Pancreas (tissue), 10 donors: ENCODE results near the gene CCDC85B. TPM values are rescaled to one million over a fixed set of nuclear protein-coding genes. Genes with fewer than 3 reads are reported as not detected.

Experiments used
- ATAC-seq, 4 donors: fragments of 200-7000 bp; cut with Tn5 transposase; one replicate each; pipeline versions ENCODE4 v1.8.0 to v1.9.1; 2020; ENCODE audit warnings: mild to moderate bottlenecking in 4 of 4, moderate library complexity in 4 of 4
- DNase-seq, 6 donors: peaks; one replicate each; pipeline ENCODE4 v3.0.0-alpha.2; 2020
- FAIRE-seq: peaks from 2 replicates; lab custom pipeline; 2012; peaks lifted over from hg19 to GRCh38; lab: Jason Lieb, UNC
- H3K27ac ChIP-seq, 4 donors: fragments of 200-600 bp; sonication (generic); 1 replicate in 3 of 4; 2 replicates in 1 of 4; pipeline versions ENCODE4 v1.5.0 to v1.8.0; 2020
- H3K27me3 ChIP-seq, 4 donors: fragments of 200-600 bp; one replicate each; pipeline ENCODE4 v1.8.0; 2021
- H3K36me3 ChIP-seq, 3 donors: fragments of 200-600 bp; sonication (generic) in 1 of 3; one replicate each; pipeline versions ENCODE4 v1.5.0 to v1.8.0; 2020 to 2021
- H3K4me1 ChIP-seq, 3 donors: fragments of 200-600 bp; one replicate each; pipeline ENCODE4 v1.8.0; 2021
- H3K4me3 ChIP-seq, 4 donors: fragments of 200-600 bp; sonication (generic) in 2 of 4; one replicate each; pipeline versions ENCODE4 v1.5.0 to v1.8.0; 2020 to 2021
- H3K9me3 ChIP-seq, 4 donors: fragments of 200-600 bp; one replicate each; pipeline ENCODE4 v1.8.0; 2021
- WGBS, 2 donors: extraction: QIAGEN DNeasy Blood & Tissue Kit; methylation state at CpG; one replicate each; pipeline ENCODE4 v1.1.7; 2013; 5-methylcytosine and 5-hydroxymethylcytosine counted together
- intact Hi-C, 3 donors: fragments of 100-400 bp; cut with DNase I; formaldehyde crosslinking; loops; one replicate each; pipeline versions ENCODE4 v1.11.1 to v1.14.2; 2022
- polyA plus RNA-seq, 2 donors: library from polyadenylated mRNA; stranded (reverse); fragments of 200-250 nt; gene quantifications; one replicate each; pipeline ENCODE4 v1.2.3, GENCODE V29; 2013
- total RNA-seq, 6 donors: library from RNA; stranded (reverse); fragmentation: NEBNext Ultra II Directional in 4 of 6; extraction: Animal tissue kit (Norgen Biotek cat#: 25700) in 4 of 6; gene quantifications; one replicate each; pipeline versions ENCODE4 v1.2.1 to v1.2.4, GENCODE V29; 2021 to 2023
- TF ChIP-seq, protein P1 (sequence below), 4 donors: fragments of 200-600 bp; sonication (generic) in 3 of 4; IDR thresholded peaks; one replicate each; pipeline versions ENCODE4 v1.5.0 to v1.8.0; 2021; ENCODE audit warnings: antibody characterized with exemption in 4 of 4
- donor health status: healthy with polysubstance abuse.
- donor health status: DM: no; HTN: no; CAD: no; lungs with moderate emphysema.
- donor health status: DM: no; HTN: no; CAD: no.
- donor health status: control.
- donor health status: control.
- donor health status: Bipolar disorder and iron deficiency.
- donor health status: DM: yes; HTN: yes; CAD: no.
- donor health status: DM: no; HTN: no; CAD: no.
- donor health status: DM: no; HTN: no; CAD: no.
- donor health status: DM: yes; HTN: yes; CAD: no.

The CCDC85B gene
- total and polyA plus RNA-seq, 8 donors: 7.7 to 22.4 (median 11.3) TPM

DNA sequence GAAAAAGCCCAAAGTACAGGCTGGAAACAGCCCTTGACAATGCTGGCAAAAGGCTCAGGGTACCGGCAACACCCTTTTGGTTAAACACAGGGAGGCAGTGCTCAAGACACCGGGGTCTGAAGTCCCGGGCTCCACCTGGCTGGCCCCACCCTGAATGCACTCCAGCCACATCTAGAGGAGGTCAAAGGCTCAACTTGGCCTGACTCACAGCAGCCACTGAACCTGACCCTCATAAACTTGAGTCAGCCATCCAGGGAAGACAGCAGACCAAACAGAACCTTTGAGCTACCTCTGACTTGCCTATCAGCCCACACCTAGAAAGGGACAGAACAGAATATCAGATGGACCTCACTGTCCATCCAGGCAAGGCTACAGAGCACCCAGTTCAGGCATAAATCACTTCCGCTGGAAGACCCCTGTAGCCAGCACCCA, 36.3 kb upstream of the CCDC85B start:
- no peaks in the 10 kb centered on the region for H3K9me3 ChIP-seq
- TF ChIP-seq, protein P1, sequence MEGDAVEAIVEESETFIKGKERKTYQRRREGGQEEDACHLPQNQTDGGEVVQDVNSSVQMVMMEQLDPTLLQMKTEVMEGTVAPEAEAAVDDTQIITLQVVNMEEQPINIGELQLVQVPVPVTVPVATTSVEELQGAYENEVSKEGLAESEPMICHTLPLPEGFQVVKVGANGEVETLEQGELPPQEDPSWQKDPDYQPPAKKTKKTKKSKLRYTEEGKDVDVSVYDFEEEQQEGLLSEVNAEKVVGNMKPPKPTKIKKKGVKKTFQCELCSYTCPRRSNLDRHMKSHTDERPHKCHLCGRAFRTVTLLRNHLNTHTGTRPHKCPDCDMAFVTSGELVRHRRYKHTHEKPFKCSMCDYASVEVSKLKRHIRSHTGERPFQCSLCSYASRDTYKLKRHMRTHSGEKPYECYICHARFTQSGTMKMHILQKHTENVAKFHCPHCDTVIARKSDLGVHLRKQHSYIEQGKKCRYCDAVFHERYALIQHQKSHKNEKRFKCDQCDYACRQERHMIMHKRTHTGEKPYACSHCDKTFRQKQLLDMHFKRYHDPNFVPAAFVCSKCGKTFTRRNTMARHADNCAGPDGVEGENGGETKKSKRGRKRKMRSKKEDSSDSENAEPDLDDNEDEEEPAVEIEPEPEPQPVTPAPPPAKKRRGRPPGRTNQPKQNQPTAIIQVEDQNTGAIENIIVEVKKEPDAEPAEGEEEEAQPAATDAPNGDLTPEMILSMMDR (IDR thresholded peaks at IDR 0.05): no peak
- no peaks in the 10 kb centered on the region for H3K27me3 ChIP-seq
- H3K36me3 ChIP-seq: peaks cover 4 to 15% (median 8%) of the 10 kb centered on the region in 3 donors
- intact Hi-C loops: no loop called here
- ATAC-seq (no peak), DNase-seq (peak in 1 of 6 donors; percentile 29), FAIRE-seq (no peak)
- WGBS, 2 donors: 92 to 98% methylated on average over 4 of the region's 4 CpGs
- no peak overlapping the region for H3K27ac ChIP-seq
- H3K4me3 ChIP-seq: no peak overlapping the region
- peaks cover 3 to 11% (median 10%) of the 10 kb centered on the region in 3 donors for H3K4me1 ChIP-seq

DNA sequence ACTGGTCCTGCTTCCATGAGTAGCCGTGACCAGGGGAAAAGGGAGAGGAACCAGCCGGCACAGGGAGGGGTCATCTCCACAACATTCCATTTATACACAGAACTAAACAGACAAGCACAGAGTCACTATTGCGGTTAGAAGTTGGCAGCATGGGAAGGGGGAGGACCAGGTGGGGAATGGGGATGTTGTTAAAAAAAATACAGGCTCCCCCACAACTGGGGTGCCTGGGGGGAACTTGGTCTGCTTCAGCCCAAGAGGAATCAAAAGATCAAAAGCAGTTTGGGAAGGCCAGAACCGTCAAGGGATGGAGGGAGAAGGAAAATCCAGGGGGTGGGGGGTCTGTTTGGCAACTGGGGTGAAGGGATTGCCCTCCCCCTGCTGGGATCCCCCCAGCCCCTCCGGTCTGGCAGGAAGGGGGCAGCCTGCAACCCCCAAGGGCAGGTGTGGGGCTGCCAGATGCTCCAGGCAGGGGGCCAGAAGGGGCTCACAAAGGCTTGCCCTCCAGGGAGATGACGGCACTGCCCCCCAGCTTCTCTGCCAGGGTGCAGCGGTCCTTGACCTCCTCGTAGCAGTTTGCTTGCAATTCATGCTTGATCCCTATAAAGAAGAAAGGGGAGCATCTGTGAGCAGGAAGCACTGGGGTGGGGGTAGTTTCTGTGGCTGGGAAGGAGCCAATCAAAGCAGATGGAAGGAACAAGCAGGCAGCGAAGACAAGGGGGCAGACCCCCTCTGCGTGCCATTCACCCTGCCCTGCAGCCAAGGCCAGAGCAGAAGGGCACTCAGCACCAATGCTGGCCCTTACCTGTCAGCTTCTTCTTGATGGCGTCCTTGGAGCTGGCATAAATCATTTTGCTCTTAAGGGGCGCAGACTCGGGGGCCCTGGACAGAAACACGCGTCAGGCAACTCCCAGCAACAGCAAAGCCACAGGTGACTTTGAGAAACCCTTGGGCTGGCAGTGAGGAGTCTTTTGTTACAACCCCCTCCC, 35.3 kb upstream of the CCDC85B start:
- DNase-seq: peak in 3 of 6 donors; percentile 53 to 68 (median 58)

DNA sequence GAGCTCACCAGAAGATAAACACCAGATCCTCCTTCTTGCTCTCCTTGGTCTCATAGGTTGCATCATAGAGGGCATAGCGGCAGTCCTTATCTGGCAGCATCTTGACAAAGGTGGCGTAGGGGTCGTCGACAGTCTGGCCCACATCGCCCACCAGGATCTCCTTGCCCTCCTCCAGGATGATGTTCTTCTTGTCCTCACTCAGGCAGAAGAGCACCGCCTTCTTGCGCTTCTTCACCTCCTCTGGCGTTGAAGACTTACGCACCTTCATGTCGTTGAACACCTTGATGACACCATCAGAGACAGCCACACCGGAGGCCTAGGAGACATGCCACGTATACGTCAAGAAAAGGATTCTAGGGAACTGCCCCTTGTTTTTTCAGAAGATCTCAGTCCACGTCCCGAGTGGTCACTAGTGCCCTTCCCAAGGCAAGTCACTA, 34.5 kb upstream of the CCDC85B start:
- Histone ChIP-seq H3K4me1 (peaks cover 3 to 15% (median 10%) of the 10 kb centered on the region in 3 donors), H3K36me3 (peaks cover 4 to 15% (median 8%) of the 10 kb centered on the region in 3 donors), H3K9me3 (no peaks in the 10 kb centered on the region), H3K27ac (no peak overlapping the region), H3K4me3 (peak overlapping the region in 2 of 4 donors; percentile 95 to 100), H3K27me3 (no peaks in the 10 kb centered on the region)
- DNase-seq: peak in 1 of 6 donors; percentile 22
- WGBS, 2 donors: 85 to 91% methylated on average over 15 of the region's 15 CpGs
- intact Hi-C loops: no loop called here
- TF ChIP-seq, protein P1 (IDR thresholded peaks at IDR 0.05): no peak
- FAIRE-seq: no peak
- ATAC-seq: no peak

More for the DNA sequence above, 35.3 kb upstream of the CCDC85B start:
- Histone ChIP-seq H3K4me1 (peaks cover 3 to 15% (median 10%) of the 10 kb centered on the region in 3 donors), H3K27ac (no peak overlapping the region), H3K4me3 (no peak overlapping the region), H3K9me3 (no peaks in the 10 kb centered on the region), H3K36me3 (peaks cover 4 to 15% (median 8%) of the 10 kb centered on the region in 3 donors), H3K27me3 (no peaks in the 10 kb centered on the region)
- WGBS, 2 donors: 78 to 84% methylated on average over 15 of the region's 15 CpGs
- intact Hi-C loops: no loop called here
- no peak for FAIRE-seq
- TF ChIP-seq, protein P1 (IDR thresholded peaks at IDR 0.05): no peak
- ATAC-seq: no peak

DNA sequence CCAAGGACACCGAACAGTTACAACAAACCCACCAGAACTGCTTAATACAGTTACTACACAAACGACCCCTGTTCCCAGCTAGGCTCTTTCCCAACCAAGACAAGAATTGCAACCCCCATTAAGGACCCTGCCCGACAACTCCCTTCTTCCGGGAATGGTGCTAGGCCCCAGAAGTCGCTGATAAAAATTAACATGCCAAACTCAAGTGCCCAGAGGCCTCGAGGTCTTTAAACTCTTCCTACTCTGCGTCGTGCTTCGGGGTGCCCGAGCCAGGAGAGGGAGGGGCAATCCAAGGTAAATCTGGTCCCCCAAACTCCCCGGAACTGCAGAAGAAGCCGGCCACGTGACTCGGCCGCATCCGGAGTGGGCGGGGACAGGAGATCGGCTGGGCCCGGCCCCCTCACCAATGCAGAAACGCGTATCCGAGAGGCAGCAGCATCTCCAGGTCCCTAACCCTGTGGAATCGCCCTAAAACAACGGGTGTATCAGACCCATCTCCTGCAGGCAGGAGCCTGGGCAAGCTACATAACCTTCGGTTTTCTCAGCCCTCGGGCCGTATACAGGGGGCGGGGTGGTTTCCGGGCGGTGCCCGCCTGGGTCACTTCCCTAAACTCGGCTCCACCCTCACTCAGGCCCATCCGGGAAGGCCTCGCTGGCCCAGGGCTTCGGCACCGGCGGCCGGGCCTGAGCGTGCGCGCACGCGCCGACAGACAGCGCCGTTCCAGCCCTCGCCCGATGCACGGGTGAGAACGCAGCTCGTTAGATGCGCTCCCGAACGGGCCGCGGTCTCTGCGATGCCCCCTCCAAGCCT, 33.6 kb upstream of the CCDC85B start:
- DNase-seq: peak; percentile 78 to 90 (median 83)
- peak; percentile 30 to 48 (median 44) for ATAC-seq
- peaks cover 4 to 15% (median 8%) of the 10 kb centered on the region in 3 donors for H3K36me3 ChIP-seq
- no peaks in the 10 kb centered on the region for H3K9me3 ChIP-seq
- H3K27me3 ChIP-seq: no peaks in the 10 kb centered on the region
- peak overlapping the region; percentile 86 to 100 (median 96) for H3K4me3 ChIP-seq
- TF ChIP-seq, protein P1 (IDR thresholded peaks at IDR 0.05): no peak
- WGBS, 2 donors: 2% methylated on average over 57 of the region's 57 CpGs
- FAIRE-seq: no peak
- H3K27ac ChIP-seq: peak overlapping the region; percentile 82 to 93 (median 88)
- H3K4me1 ChIP-seq: peaks cover 3 to 22% (median 14%) of the 10 kb centered on the region in 3 donors
- intact Hi-C loops: no loop called here
